ENCODE results near the gene SLC2A13.
"Not testable (repeated sequence)": the region's sequence is repeated elsewhere in the genome, so short reads cannot be mapped to it uniquely, and the experiment has no call there.

SLC2A13 gene

DNA sequence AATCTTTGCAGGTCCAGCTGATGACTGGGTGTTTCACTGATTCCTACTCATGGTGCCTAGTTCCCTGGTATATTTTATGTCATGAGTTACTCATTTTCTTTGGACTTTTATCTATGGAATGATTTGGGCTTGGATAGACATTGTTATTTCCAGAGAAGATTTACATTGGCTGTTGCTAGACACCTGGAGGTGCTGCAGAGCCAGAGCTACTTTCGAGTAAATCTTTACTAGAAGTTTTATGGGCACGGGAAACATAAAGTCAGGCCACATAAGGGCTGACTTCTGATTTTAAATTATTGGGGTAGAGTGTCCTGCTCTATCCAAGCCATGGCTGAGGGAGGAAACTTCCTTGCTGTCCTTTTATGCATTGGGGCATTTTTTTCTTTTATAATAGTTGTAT lies 310.4 kb downstream of the SLC2A13 start:
- no peak for DNase-seq

DNA sequence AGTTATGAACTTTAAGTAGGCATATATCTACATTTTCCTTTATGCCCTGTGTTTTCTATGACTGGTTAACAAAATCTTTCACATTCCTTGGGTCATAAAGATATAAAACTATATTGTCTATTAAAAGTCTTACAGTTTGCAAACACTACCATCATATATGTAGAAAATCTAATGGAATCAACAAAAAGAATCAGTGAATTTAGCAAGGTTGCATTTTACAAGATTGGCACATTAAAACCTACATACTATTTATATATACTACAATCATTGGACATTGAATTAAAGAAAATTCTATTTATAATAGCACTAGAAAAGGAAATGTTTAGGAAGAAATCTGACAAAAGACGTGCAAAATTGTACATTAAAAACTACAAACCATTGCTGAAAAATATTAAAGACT lies 312.9 kb downstream of the SLC2A13 start:
- no peak for DNase-seq

DNA sequence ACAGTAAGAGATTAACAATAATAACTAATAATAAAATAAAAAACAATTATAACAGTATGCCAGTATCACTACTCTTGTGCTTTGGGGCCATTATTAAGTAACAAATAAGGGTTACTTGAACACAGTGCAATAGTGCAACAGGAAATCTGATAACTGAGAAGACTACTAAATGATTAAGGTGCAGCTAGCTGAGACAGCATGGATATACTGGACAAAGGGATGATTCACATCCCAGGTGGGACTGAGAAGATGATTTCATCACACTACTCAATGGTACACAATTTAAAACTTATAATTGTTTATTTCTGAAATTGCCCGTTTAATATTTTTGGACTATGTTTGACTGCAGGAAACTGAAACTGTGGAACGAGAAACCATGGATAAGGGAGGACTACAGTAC lies 317.6 kb downstream of the SLC2A13 start:
- no peak for DNase-seq

DNA sequence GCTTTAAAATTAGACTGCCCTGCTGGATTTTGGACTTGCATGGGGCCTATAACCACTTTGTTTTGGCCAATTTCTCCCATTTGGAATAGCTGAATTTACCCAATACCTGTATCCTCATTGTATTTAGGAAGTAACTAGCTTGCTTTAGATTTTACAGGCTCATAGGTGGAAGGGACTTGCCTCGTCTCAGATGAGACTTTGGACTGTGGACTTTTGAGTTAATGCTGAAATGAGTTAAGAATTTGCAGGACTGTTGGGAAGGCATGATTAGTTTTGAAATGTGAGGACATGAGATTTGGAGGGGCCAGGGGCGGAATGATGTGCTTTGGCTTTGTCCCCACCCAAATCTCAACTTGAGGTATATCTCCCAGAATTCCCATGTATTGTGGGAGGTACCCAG lies 320.1 kb downstream of the SLC2A13 start:
- not testable (repeated sequence) for DNase-seq

- no peak for DNase-seq
These were observed 323.8 kb downstream of the SLC2A13 start for GRCh38 chr12:39782026-39782545.

DNA sequence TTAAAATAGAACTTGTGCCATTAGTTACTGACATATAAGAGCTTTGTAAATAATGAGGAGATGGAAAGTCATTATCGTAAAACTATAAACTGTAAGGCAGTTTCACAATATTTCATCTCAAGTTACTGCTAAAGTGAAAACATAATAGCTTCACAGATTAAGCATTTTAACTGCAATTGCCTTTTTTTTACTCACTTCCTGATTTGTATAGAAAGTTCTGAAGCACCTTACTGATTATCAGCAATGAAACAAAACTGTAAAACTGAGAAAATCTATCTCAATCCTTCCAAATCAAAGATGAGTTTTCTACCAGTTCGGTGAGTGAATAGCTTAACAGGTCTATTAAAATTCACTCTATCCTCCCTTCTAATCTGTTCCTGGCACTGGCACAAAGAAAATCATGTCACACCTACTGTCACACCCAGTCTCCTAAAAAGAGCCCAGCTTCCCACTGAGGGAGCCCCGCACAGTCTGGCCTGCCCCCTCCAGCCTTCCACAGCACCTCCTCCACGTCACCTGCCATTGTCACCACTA lies 324.9 kb downstream of the SLC2A13 start:
- no peak for DNase-seq

GRCh38 chr12:39780411-39780912 lies 325.4 kb downstream of the SLC2A13 start:
- no peak for DNase-seq

DNA sequence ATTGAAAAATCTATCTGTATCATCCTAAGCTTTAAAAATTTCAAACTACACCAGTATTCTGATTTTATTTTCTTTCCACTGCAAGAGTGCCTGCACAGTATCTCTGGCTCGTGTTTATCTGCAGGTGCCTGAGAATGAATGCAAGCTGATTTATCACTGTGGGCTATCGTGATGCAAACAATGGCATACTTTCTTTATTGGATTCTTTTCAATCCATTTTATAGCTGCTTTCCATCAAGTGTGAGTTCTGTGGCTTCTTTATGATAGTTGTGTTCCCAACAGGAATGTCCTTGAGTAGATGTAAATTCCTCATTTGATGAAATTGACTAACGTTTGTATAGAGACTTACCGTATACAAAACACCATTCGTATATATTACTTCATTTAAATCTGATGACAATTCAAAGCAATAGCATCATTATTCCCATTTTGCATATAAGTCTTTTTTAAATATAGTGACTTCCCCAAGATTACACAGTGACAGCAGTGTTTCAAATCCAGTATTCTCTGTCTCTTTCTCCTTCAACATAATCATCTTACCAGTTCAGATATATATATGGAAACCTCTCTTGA lies 326.0 kb downstream of the SLC2A13 start:
- no peak for DNase-seq

DNA sequence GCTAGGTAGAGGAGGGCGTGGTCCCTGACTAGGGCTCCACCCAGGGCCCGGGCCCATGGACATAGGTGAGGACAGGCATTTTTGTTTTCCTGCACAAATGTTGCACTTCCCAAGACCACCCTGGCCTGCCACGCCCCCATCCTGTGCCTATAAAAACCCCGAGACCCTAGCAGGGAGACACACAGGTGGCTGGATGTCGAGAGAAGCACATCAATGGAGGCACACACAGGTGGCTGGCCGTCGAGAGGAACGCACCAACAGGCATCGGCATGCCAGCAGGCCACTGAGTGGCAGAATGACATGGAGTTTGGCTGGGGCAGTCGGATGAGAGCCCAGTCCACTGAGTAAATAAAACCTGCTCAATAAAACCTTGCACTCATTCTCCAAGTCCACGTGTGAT lies 328.4 kb downstream of the SLC2A13 start:
- DNase-seq, result no peak

- no peak for DNase-seq
These were observed 332.6 kb downstream of the SLC2A13 start for GRCh38 chr12:39773266-39773665.

DNA sequence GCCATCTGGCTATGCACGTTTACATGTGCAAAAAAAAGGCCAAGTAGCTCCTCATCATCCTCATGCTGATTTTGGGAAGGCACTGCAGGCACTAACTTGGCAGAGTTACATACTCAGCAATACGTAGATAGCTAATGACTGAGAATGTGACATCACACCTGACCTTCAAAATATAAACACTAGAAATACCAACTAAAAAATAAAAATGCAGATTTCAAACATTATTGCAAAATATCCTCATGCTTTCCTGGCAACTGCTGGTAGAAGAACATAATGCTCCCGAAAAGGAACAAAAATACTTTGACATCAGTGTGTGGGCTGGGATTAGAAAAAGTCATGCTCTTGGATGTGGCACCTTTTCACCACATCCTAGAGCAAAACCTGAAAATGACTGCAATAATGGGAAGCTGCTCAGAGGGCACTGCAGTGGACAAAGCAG lies 333.0 kb downstream of the SLC2A13 start:
- no peak for DNase-seq

- no peak for DNase-seq
These were observed 334.4 kb downstream of the SLC2A13 start for GRCh38 chr12:39771456-39771855.

DNA sequence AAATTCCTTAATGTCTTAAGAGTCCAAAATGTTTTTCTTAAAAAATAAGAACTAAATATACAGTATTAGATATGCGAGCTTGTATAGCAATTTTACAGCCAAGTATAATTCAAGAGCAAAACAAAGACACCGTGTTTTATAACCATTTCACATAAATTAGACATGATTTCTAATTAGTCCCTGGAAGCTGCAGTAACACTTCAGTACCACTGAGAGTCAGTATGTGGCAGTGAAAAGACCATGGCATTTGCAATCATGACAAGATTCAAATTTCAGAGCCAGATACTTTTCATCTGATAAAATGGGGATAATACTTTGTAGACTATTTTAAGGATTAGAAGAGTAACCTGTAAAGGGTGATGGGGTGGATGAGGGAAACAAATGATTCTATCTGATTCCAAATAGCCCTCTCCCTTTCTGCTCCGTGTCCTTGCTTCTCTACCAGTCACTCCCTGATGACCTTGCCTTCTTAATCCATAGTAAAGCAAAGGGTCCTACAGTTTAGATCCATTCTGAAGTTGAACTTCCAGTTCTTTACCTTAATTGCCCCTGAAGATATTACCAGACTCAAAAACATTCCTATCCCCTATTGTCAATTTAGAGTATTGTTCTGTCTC lies 340.8 kb downstream of the SLC2A13 start:
- DNase-seq, result no peak

DNA sequence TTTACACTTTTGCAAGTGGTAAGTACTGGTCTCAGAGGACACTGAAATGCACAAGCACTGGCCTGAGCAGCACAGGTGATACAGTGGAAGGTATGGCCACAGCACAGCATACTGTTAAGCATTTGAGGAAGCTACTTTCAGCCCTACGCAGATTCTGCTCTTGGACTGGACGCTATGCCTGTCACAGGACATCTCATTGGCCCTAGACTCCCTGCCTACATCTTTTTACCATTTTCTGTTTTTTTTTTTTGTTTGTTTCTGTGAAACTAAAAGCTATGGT lies 342.1 kb downstream of the SLC2A13 start:
- no peak for DNase-seq

GRCh38 chr12:39763071-39763889 lies 342.6 kb downstream of the SLC2A13 start:
- no peak for DNase-seq

GRCh38 chr12:39755478-39755877 lies 350.4 kb downstream of the SLC2A13 start:
- no peak for DNase-seq

DNA sequence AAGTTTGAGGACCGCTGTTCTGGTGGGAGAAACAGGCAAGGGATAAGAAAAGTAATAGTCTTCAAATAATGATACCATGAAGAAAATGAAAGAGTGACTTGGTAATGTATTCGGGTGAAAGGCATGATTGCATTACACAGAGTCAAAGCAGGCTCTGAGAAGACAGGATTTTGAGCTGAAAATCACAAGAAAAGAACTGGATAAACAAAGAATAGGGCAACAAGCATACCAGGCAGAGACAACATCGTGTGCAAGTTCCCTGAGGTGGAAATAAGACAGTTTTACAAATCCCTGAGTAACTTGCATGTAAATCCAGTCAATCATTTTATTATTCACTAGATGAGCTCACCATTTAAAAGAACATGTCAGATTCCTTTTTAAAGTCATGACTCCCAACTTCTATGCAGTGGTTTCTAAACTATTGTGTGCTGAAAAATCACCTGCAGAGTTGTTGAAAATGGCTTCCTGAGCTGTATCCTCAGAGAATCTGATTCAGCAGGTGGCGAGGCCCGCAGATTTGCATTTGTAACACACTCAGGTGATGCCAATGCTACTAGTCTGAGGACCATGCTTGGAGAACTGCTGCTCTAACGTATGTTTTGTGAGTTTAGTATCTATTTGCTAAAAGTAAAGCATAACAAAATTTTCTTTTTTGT lies 353.3 kb downstream of the SLC2A13 start:
- no peak for DNase-seq

DNA sequence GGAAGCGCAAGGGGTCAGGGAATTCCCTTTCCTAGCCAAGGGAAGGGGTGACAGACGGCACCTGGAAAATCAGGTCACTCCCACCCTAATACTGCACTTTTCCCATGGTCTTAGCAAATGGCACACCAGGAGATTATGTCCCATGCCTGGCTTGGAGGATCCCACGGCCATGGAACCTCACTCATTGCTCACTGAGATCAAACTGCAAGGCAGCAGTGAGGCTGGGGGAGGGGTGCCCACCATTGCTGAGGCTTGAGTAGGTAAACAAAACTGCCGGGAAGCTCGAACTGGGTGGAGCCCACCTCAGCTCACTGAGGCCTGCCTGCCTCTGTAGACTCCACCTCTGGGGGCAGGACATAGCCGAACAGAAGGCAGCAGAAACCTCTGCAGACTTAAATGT lies 359.7 kb downstream of the SLC2A13 start:
- not testable (repeated sequence) for DNase-seq

DNA sequence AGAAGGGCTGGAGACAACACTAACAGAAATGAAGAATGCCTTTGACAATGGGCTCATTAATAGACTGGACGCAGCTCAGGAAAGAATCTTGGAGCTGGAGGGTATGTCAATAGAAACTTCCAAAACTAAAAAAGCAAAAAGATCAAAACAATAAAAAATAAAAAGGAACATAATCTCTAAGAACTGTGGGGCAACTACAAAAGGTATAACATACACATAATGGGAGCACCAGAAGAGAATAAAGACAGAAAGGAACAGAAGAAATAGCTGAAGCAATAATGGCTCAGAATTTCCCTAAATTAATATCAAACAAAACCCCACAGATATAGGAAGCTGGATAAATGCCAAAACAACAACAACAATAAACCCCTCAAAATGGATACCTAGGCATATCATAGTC lies 362.2 kb downstream of the SLC2A13 start:
- no peak for DNase-seq

- DNase-seq, result no peak
These were observed 369.5 kb downstream of the SLC2A13 start for GRCh38 chr12:39736406-39736805.

- peak; percentile 5 for DNase-seq
These were observed 382.1 kb downstream of the SLC2A13 start for GRCh38 chr12:39723831-39724230.

GRCh38 chr12:39722504-39722903 lies 383.4 kb downstream of the SLC2A13 start:
- DNase-seq, result no peak

GRCh38 chr12:39713552-39713951 lies 392.3 kb downstream of the SLC2A13 start:
- DNase-seq, result no peak

Data from stimulated activated CD4-positive, alpha-beta T cell treated with anti-CD3 and anti-CD28 coated beads, Interleukin-4, amount 100 ng/mL, for 24 hours (primary cell).